GM23338 (cell line): Measurements from ENCODE around the gene CPAMD8. TPM values are rescaled to one million over a fixed set of nuclear protein-coding genes. Genes with fewer than 3 reads are reported as not detected.

Source experiments
- ATAC-seq: fragments of 200-7000 bp; cut with Tn5 transposase; 3 replicates; pipeline ENCODE4 v1.9.1; 2020
- DNase-seq: peaks from one replicate; pipeline ENCODE4 v3.0.0-alpha.2; 2015; ENCODE audit warnings: low spot score
- H2AFZ ChIP-seq: fragments of 200-600 bp; sonication (generic); 2 replicates; pipeline ENCODE4 v1.8.0; 2016; ENCODE audit warnings: antibody characterized with exemption, mild to moderate bottlenecking, moderate library complexity
- H3F3A ChIP-seq: fragments of 200-600 bp; sonication (generic); replicated peaks from 2 replicates; pipeline ENCODE4 v1.8.0; 2017; ENCODE audit warnings: antibody characterized with exemption, mixed run types, low read depth
- H3K27ac ChIP-seq: fragments of 200-600 bp; sonication (generic); 2 replicates; pipeline ENCODE4 v1.6.1; 2016; ENCODE audit warnings: low read depth
- H3K27me3 ChIP-seq: fragments of 200-600 bp; sonication (generic); 2 replicates; pipeline ENCODE4 v1.8.0; 2016; ENCODE audit warnings: mild to moderate bottlenecking, mixed run types, moderate library complexity; ENCODE audit not compliant: insufficient read depth
- H3K36me3 ChIP-seq: fragments of 200-600 bp; sonication (generic); 2 replicates; pipeline ENCODE4 v1.8.0; 2016; ENCODE audit warnings: mild to moderate bottlenecking; ENCODE audit not compliant: insufficient read depth
- H3K4me1 ChIP-seq: fragments of 200-600 bp; sonication (generic); 2 replicates; pipeline ENCODE4 v1.8.0; 2016; ENCODE audit warnings: mild to moderate bottlenecking, moderate library complexity; ENCODE audit not compliant: insufficient read depth
- H3K4me2 ChIP-seq: fragments of 200-600 bp; sonication (generic); 2 replicates; pipeline ENCODE4 v1.7.1; 2017; ENCODE audit warnings: mixed run types
- H3K4me3 ChIP-seq: fragments of 200-600 bp; sonication (generic); 2 replicates; pipeline ENCODE4 v1.6.1; 2016; ENCODE audit warnings: mixed run types
- H3K79me2 ChIP-seq: fragments of 200-600 bp; sonication (generic); replicated peaks from 2 replicates; pipeline ENCODE4 v1.8.0; 2017; ENCODE audit warnings: mild to moderate bottlenecking; ENCODE audit not compliant: insufficient read depth
- H3K9me2 ChIP-seq: fragments of 200-600 bp; sonication (generic); 2 replicates; pipeline ENCODE4 v1.8.0; 2017; ENCODE audit not compliant: insufficient read depth
- H4K20me1 ChIP-seq: fragments of 200-600 bp; sonication (generic); replicated peaks from 2 replicates; pipeline ENCODE4 v1.8.0; 2017; ENCODE audit warnings: mild to moderate bottlenecking; ENCODE audit not compliant: insufficient read depth
- H3K27ac Mint-ChIP-seq: 2 replicates; pipeline ENCODE4 v1.8.0; 2020; ENCODE audit warnings: inconsistent platforms, mild to moderate bottlenecking, moderate library complexity, mixed read lengths
- H3K27me3 Mint-ChIP-seq: 3 replicates; pipeline ENCODE4 v1.8.0; 2022; ENCODE audit warnings: low read depth, mild to moderate bottlenecking, moderate library complexity, mixed read lengths, inconsistent platforms; ENCODE audit not compliant: insufficient read depth, poor library complexity
- H3K36me3 Mint-ChIP-seq: 3 replicates; pipeline ENCODE4 v1.8.0; 2021; ENCODE audit warnings: low read depth, mild to moderate bottlenecking, inconsistent platforms, moderate library complexity, mixed read lengths
- H3K4me1 Mint-ChIP-seq: 3 replicates; pipeline ENCODE4 v1.8.0; 2020; ENCODE audit warnings: mild to moderate bottlenecking, inconsistent platforms, mixed read lengths
- H3K4me3 Mint-ChIP-seq: 3 replicates; pipeline ENCODE4 v1.8.0; 2021; ENCODE audit warnings: moderate library complexity, mild to moderate bottlenecking, inconsistent platforms, mixed read lengths
- H3K9me3 Mint-ChIP-seq: 3 replicates; pipeline ENCODE4 v1.8.0; 2020; ENCODE audit warnings: moderate library complexity, mild to moderate bottlenecking, inconsistent platforms, mixed read lengths
- EZH2 ChIP-seq: fragments of 200-600 bp; sonication (generic); IDR thresholded peaks from one replicate; pipeline ENCODE4 v1.8.0; 2017; ENCODE audit warnings: antibody characterized with exemption, mild to moderate bottlenecking, low read depth; ENCODE audit not compliant: unreplicated experiment
- EZH2phosphoT487 ChIP-seq: fragments of 200-600 bp; sonication (generic); IDR thresholded peaks from one replicate; pipeline ENCODE4 v1.8.1; 2018; ENCODE audit warnings: antibody characterized with exemption; ENCODE audit not compliant: unreplicated experiment
- NANOG ChIP-seq: IDR thresholded peaks from 2 replicates; pipeline ENCODE4 v1.6.1; 2016; ENCODE audit warnings: antibody characterized with exemption, borderline replicate concordance
- STAT1 ChIP-seq: IDR thresholded peaks from one replicate; pipeline ENCODE4 v1.6.1; 2016; ENCODE audit warnings: antibody characterized with exemption; ENCODE audit not compliant: unreplicated experiment
- ZNF114 ChIP-seq: fragments of 250-450 bp; sonication (Bioruptor Pico); IDR thresholded peaks from 2 replicates; pipeline ENCODE4 v1.5.0; 2020; ENCODE audit warnings: mild to moderate bottlenecking, moderate library complexity
- ZNF331 ChIP-seq: fragments of 250-450 bp; sonication (Bioruptor Pico); IDR thresholded peaks from 2 replicates; pipeline ENCODE4 v1.5.0; 2020; ENCODE audit warnings: low read depth, mild to moderate bottlenecking, moderate library complexity
- ZNF462 ChIP-seq: fragments of 250-450 bp; sonication (Bioruptor Pico); IDR thresholded peaks from 2 replicates; pipeline ENCODE4 v1.5.0; 2020; ENCODE audit warnings: mild to moderate bottlenecking, moderate library complexity
- polyA plus RNA-seq: library from polyadenylated mRNA; unstranded; fragments of >200 nt; fragmentation: Nextera tagmentation; extraction: Ambion mirVana; gene quantifications from 2 replicates; pipeline ENCODE4 v1.2.1, GENCODE V29; 2016
- total RNA-seq: library from RNA; depleted of rRNA; stranded (reverse); fragments of >200 nt; shearing (Covaris generic); gene quantifications from 2 replicates; pipeline ENCODE4 v1.2.3, GENCODE V29; 2014

The CPAMD8 gene
- total and polyA plus RNA-seq, 2 experiments from 2014 or later: 4.4 to 11.8 TPM

GRCh38 chr19:17073869-17074633 lies 47.4 kb upstream of the CPAMD8 start (continued):
- TF ChIP-seq ZNF462 (no peak), NANOG (no peak), EZH2 (no peak)

GRCh38 chr19:17070912-17071311 lies 44.3 kb upstream of the CPAMD8 start:
- no peak for DNase-seq
- Histone ChIP-seq H3K27ac (no peak overlapping the region), H3K9me2 (no peaks in the 10 kb centered on the region), H3K4me2 (no peak overlapping the region), H4K20me1 (peaks cover 26% of the 10 kb centered on the region), H3K4me3 (no peak overlapping the region), H3K79me2 (peaks cover 36% of the 10 kb centered on the region), H2AFZ (no peak overlapping the region), H3K27me3 (no peaks in the 10 kb centered on the region), H3F3A (peaks cover 6% of the 10 kb centered on the region; the same call in 1 of the 2 replicates), H3K36me3 (peaks cover 11% of the 10 kb centered on the region), H3K4me1 (peaks cover 15% of the 10 kb centered on the region; the same call in 1 of the 2 replicates)
- no peak for ATAC-seq
- Mint-ChIP-seq H3K36me3 (peaks cover 56% of the 10 kb centered on the region), H3K27me3 (peaks cover 15% of the 10 kb centered on the region), H3K27ac (no peak overlapping the region; the same call in 1 of the 2 replicates), H3K4me3 (no peak overlapping the region), H3K4me1 (peaks cover 43% of the 10 kb centered on the region), H3K9me3 (no peaks in the 10 kb centered on the region)
- no peak for TF ChIP-seq ZNF114
- no peak for TF ChIP-seq ZNF331
- no peak for TF ChIP-seq STAT1
- TF ChIP-seq ZNF462: no peak
- TF ChIP-seq EZH2phosphoT487: no peak
